Breast epithelium (tissue), 3 donors: Measurements from ENCODE around the gene EPM2A.

Source experiments
- POLR2A ChIP-seq: fragments of 450-650 bp; IDR thresholded peaks from one replicate; pipeline ENCODE4 v1.6.1; 2016; ENCODE audit warnings: antibody characterized with exemption, mild to moderate bottlenecking, moderate library complexity
- POLR2AphosphoS5 ChIP-seq, 3 donors: sonication (generic); formaldehyde crosslinking; IDR thresholded peaks; one replicate each; pipeline ENCODE4 v1.6.1; 2017; ENCODE audit warnings: antibody characterized with exemption in 3 of 3
- TF ChIP-seq, protein P1 (sequence below), 3 donors: fragments of 450-650 bp; IDR thresholded peaks; one replicate each; pipeline ENCODE4 v1.5.1; 2016 to 2017; ENCODE audit warnings: antibody characterized with exemption in 3 of 3, mild to moderate bottlenecking in 3 of 3, moderate library complexity in 3 of 3

DNA sequence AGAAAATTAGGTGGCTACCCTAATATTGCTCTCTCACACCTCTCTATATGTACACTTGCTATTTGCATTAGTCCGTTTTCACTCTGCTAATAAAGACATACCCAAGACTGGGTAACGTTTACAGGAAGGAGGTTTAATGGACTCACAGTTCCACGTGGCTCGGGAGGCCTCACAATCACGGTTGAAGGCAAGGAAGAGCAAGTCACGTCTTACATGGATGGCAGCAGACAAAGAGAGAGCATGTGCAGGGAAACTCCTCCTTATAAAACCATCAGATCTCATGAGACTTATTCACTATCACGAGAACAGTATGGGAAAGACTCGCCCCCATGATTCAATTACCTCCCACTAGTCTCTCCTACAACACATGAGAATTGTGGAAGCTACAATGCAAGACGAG, 53.4 kb downstream of the EPM2A start:
- TF ChIP-seq POLR2AphosphoS5 (IDR thresholded peaks at IDR 0.05) (no peak), POLR2A (no peak)
- TF ChIP-seq, protein P1, sequence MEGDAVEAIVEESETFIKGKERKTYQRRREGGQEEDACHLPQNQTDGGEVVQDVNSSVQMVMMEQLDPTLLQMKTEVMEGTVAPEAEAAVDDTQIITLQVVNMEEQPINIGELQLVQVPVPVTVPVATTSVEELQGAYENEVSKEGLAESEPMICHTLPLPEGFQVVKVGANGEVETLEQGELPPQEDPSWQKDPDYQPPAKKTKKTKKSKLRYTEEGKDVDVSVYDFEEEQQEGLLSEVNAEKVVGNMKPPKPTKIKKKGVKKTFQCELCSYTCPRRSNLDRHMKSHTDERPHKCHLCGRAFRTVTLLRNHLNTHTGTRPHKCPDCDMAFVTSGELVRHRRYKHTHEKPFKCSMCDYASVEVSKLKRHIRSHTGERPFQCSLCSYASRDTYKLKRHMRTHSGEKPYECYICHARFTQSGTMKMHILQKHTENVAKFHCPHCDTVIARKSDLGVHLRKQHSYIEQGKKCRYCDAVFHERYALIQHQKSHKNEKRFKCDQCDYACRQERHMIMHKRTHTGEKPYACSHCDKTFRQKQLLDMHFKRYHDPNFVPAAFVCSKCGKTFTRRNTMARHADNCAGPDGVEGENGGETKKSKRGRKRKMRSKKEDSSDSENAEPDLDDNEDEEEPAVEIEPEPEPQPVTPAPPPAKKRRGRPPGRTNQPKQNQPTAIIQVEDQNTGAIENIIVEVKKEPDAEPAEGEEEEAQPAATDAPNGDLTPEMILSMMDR (IDR thresholded peaks at IDR 0.05) = no peak
